Skin epidermis (tissue), 12 donors: ENCODE results near the gene LMOD2.

Experiments used
- H3K27ac ChIP-seq, 21 experiments: fragments of 200-600 bp; sonication (generic) in 11 of 21; one replicate each; pipeline ENCODE4 v1.5.0; 2020; ENCODE audit warnings: mild to moderate bottlenecking in 3 of 21, inconsistent platforms in 2 of 21, moderate library complexity in 2 of 21
- H3K4me3 ChIP-seq, 7 experiments: fragments of 200-600 bp; sonication (generic) in 2 of 7; one replicate each; pipeline ENCODE4 v1.5.0; 2020; ENCODE audit warnings: inconsistent platforms in 2 of 7, mild to moderate bottlenecking in 2 of 7, moderate library complexity in 1 of 7

The LMOD2 gene

GRCh38 chr7:123665896-123666295 is 10.2 kb downstream of the LMOD2 start:
- H3K4me3 ChIP-seq, result no peak overlapping the region
- no peak overlapping the region for H3K27ac ChIP-seq

DNA sequence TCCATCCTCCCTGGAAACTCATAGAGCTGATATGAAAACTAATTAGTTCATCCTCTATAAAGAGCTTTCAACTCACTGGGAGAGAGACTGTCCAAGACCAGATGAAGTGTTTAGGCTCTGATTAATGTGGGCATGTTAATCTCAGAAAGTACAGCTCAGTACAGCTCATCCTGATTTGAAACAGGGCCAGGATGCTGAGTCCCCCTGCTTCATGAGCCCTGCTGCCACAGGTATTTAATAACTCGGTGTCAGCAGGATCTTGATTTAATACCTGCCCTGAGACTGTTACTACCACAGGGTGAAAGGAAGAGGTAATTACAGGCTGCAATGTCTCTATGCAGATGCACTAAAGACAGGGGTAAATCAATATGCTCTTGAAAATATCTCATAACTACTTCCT is 10.8 kb downstream of the LMOD2 start:
- no peak overlapping the region for H3K27ac ChIP-seq
- no peak overlapping the region for H3K4me3 ChIP-seq

DNA sequence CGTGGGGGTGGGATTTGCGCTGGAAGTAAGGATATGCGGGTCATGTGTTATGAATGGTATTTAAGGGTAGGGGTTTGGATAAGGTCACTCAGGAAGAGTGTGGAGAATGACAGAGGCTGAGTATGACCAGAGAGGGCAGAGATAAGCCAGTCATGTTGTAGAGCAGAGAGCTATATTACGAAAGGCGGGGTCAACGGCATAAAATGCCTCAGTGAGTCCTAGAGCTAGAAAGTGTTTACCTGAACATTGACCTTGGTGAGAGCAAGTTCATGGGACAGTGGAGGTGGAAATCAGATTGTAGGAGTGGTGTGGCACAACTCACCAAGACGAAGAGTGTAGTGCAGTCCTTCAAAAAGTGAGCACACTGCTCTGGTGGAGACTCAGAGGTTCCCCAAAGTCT is 13.8 kb downstream of the LMOD2 start:
- H3K27ac ChIP-seq, result no peak overlapping the region
- no peak overlapping the region for H3K4me3 ChIP-seq

DNA sequence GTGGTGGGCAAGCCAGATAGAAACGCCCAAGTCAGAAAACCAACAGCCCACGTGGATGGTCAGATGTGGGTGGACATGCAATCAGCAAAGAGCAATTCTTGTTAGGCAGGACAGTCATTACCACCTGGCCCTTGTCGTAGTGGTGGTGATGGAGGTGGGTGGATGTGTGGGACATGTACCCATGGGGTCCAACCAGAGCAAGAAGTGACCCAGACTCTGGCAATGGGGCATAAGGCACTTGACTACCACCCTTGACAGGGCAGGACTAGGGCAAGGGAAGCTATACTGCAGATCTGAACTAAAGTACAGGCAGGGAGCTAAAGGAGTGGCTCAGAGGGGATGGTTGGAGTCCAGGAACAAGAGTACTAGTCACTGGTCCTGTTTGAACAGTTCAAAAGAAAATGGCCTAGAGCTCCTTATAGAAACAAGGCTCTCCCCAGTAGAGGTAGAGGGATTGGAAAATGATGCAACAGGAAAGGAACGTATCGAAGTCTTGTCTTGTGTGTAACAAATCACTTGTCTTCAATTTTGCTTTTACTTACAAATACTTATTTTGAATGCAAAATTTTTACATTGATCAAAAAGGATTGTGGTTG is 17.6 kb downstream of the LMOD2 start:
- Histone ChIP-seq H3K27ac (peak overlapping the region in 5 of 21 experiments; percentile 16 to 53 (median 39)), H3K4me3 (no peak overlapping the region)

DNA sequence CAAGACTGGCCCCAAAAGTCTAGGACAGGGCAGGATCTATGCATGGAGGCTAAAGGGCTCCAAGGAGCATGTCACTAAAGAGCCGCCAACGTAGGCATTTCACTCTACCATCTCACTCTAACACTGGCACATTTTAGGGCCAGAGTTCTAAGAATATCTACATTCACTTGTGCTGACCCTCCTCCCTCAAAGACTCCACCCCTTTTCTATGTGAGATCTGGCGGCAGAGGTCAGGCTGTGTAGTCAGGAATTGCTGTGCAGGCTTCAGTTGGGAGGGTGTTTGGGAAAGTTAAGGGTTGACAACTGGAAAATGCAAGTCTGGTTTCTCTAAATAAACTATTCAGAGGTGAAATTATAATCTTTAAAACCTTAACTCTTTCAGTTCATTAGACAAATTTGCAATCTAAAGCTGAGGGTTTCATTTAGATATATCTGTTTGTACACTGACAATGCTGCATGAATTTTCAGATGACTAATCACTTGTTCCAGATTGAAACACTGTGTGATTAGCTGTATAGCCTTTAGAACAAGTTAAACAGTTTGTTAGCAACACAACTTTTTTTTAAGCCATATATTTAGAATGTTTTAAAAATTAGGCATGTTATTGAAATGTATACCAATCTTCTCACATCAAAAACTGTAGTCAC is 18.2 kb downstream of the LMOD2 start:
- no peak overlapping the region for H3K4me3 ChIP-seq
- peak overlapping the region in 10 of 21 experiments; percentile 2 to 53 (median 26) for H3K27ac ChIP-seq

DNA sequence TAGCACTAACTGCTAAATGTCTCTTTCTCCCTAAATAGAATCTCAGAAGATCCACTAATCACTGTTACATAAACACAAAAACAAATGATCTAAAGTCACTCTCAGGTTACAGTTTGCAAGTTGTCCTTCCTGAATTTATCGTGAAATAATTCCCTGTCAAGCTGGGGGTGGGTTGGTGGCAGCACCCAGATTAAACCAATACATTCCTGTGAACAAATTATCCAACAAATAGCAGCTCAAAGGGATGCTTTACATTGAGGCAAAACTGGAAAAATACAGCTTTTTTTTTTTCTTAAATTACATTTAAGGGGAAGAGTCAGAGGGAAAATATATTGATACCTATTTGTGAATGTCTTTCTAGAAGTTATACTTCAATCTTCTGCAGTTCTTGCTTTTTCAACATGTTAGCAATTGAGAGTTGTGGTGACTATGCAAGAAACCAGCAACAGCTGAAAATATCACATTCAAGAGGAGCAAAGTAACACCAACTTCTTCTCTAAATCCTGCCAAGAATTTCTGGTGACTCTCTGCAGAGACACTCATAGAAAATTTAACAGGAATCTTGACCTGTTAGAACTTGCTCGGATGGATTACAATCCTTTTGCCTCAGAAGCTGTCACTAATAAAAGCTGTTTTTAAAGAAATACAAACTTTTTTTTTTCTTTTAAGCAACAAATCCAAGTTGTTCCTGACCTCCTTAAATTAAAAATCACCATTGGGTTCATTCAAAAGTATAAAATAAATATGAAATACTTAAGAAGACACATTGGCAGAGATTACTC is 18.9 kb downstream of the LMOD2 start:
- Histone ChIP-seq H3K27ac (peak overlapping the region in 9 of 21 experiments; percentile 2 to 53 (median 30)), H3K4me3 (no peak overlapping the region)

DNA sequence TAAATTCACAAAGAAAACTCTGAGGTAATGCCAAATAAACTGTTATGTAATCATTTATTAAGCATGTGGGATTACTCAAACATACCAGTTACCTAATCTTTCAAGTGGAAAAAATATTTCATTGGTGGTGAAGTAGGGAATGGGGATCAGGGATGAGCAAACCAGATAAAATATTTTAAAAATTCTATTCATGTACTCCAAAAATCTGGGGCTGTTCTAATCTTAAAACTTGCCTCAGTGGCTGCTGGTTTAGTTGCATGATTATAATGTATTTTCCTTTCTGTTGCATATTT is 19.5 kb downstream of the LMOD2 start:
- peak overlapping the region in 5 of 21 experiments; percentile 13 to 39 (median 18) for H3K27ac ChIP-seq
- H3K4me3 ChIP-seq, result no peak overlapping the region

GRCh38 chr7:123677061-123677715 is 21.5 kb downstream of the LMOD2 start:
- no peak overlapping the region for H3K27ac ChIP-seq
- H3K4me3 ChIP-seq, result no peak overlapping the region

- Histone ChIP-seq H3K27ac (no peak overlapping the region), H3K4me3 (no peak overlapping the region)
These were observed 23.9 kb downstream of the LMOD2 start for GRCh38 chr7:123679614-123680013.

DNA sequence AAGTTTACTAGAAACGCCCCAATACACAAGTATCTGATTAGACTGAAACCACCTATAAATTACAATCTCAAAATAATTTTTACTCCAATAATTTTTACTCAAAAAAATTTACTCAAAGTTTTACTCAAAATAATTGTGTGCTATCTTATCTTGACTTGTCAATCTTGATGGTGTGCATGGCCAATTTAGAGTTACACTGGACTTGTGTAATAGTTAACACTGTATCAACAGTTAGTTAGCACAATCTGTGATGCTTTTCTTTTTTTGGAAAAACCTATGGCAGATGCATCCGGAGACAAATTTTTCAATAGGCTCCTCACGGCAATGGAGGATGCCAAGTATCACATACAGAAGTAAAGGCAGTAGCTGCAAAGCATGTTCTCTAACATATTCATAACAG is 24.9 kb downstream of the LMOD2 start:
- H3K27ac ChIP-seq, result no peak overlapping the region
- H3K4me3 ChIP-seq, result no peak overlapping the region

- Histone ChIP-seq H3K4me3 (no peak overlapping the region), H3K27ac (no peak overlapping the region)
These were observed 25.9 kb downstream of the LMOD2 start for GRCh38 chr7:123681561-123681960.

DNA sequence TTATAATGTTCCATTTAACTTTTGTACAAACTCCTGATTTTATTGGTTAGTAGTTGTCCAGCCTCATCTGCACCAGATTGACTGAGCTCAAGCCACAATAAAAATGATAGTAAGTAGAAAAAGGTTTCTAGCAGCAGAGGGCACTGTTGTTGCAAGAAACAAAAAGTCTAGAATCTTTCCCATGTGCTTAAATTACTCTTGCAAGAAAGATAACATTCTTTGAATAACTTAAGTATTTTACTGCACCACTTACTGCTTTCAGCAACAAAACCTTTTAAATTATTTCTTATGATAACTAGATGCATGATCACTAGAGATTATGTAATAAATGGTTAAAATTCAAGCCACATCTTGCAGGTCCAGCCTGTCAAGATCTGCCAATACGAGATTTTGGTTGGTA is 27.0 kb downstream of the LMOD2 start:
- Histone ChIP-seq H3K27ac (no peak overlapping the region), H3K4me3 (no peak overlapping the region)

DNA sequence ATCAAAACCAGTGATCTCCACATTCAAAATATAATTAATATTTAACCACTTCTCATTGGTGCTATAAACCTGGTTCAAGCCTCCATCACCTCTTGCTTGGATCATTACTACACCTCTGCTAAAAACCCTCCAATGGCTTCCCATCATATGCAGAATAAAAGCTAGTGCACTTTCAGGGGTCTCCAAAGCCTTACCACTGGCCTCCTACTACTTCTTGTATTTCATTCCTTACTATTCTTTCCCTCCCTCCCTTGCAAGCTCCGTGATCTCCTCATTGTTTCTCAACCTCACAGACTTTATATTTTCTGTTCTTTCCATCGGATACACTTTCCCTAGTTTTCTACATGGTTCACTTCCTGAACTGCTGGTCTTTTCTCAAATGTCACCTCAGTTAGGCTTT is 31.5 kb downstream of the LMOD2 start:
- no peak overlapping the region for H3K27ac ChIP-seq
- no peak overlapping the region for H3K4me3 ChIP-seq

DNA sequence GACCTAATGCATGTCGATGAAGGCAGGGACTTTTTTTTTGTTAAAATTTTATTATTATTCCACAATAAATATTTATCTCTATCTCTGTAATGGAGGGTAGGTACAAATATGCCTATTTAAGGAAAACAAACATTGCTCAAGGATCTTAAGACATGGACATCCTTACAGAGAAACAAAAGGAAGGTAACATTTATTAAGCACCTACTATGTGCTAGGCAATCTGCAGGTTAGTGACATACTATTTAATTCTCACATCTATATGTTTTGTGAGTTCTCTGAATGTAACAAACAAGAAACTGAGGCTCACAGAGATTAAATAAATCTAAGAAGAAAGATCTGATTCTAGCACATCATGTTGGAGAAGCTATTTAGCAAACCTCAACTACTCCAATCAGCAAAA is 32.1 kb downstream of the LMOD2 start:
- no peak overlapping the region for H3K4me3 ChIP-seq
- H3K27ac ChIP-seq, result no peak overlapping the region

- Histone ChIP-seq H3K4me3 (no peak overlapping the region), H3K27ac (no peak overlapping the region)
These were observed 33.6 kb downstream of the LMOD2 start for GRCh38 chr7:123689250-123689649.

GRCh38 chr7:123690550-123690949 is 34.9 kb downstream of the LMOD2 start:
- H3K4me3 ChIP-seq, result no peak overlapping the region
- H3K27ac ChIP-seq, result no peak overlapping the region

GRCh38 chr7:123692471-123692877 is 36.8 kb downstream of the LMOD2 start:
- Histone ChIP-seq H3K27ac (no peak overlapping the region), H3K4me3 (no peak overlapping the region)

- H3K4me3 ChIP-seq, result no peak overlapping the region
These were observed 40.4 kb downstream of the LMOD2 start for GRCh38 chr7:123695944-123696677.

DNA sequence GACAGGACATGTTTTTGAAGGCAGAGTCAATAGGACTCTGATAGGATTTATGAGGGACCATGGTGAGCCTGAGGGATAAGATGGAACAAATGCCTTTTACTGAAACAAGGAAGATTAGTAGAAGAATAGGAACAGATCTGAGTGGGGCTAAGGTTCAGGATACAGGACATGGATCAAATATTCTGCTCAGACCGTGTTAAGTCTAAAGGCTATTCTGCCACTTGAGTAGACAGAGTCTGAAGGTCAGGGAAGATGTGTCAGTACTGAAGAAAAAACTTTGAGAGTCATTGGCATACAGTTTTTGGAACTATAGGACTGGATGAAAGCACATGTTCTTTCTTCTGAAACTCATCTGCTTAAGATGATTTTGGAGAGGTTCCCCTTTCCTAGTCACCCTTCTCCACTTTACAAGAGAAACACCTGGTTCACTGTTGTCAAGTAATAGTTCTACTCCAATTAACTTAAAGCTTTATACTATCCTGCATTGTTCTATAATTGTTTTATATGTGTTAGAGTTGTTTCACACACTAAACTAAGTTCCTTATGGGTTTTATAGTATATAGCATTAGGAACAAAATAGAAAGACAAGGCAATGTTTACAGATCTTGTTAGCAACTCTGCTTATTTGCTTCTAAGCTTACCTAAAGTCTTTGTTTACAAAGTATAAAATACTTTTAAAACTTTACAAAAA is 49.7 kb downstream of the LMOD2 start:
- Histone ChIP-seq H3K4me3 (no peak overlapping the region), H3K27ac (no peak overlapping the region)

More at GRCh38 chr7:123695944-123696677, 40.4 kb downstream of the LMOD2 start:
- no peak overlapping the region for H3K27ac ChIP-seq
